ENCODE measurements around the gene RLF. TPM values are rescaled to one million over a fixed set of nuclear protein-coding genes. Genes with fewer than 3 reads are reported as not detected.

RLF gene
- 20.3 and 21.5 TPM in 2 replicates for total RNA-seq

- intact Hi-C loops (cut with micrococcal nuclease), result loop anchor here (1.0 to 5.0 kb wide), 8 partner anchors 8 to 530 kb away; partner anchors contain the start of genes CAP1, NFYC, PPT1 and ZMPSTE24
These were observed at the start of gene RLF for GRCh38 chr1:40161125-40161887. Gene RLF, plus strand, starts transcription at chr1:40161387. Its CDS starts 13 bp downstream, at chr1:40161400.

- intact Hi-C loops (cut with micrococcal nuclease), result no loop called here
These were observed 46.8 kb upstream of the RLF start for GRCh38 chr1:40114400-40114799.

- intact Hi-C loops (cut with micrococcal nuclease), result no loop called here
These were observed 41.1 kb upstream of the RLF start for GRCh38 chr1:40120128-40120527.

GRCh38 chr1:40122855-40123254 is 38.3 kb upstream of the RLF start:
- intact Hi-C loops (cut with micrococcal nuclease), result no loop called here

- intact Hi-C loops (cut with micrococcal nuclease), result no loop called here
These were observed 30.3 kb upstream of the RLF start for GRCh38 chr1:40130892-40131291.

- intact Hi-C loops (cut with micrococcal nuclease), result no loop called here
These were observed 28.5 kb upstream of the RLF start for GRCh38 chr1:40132383-40133311.

GRCh38 chr1:40133312-40133665 is 27.9 kb upstream of the RLF start:
- intact Hi-C loops (cut with micrococcal nuclease), result no loop called here

- intact Hi-C loops (cut with micrococcal nuclease), result no loop called here
These were observed 27.3 kb upstream of the RLF start for GRCh38 chr1:40133839-40134238.

GRCh38 chr1:40140211-40140973 is 20.8 kb upstream of the RLF start:
- intact Hi-C loops (cut with micrococcal nuclease), result no loop called here

- intact Hi-C loops (cut with micrococcal nuclease), result no loop called here
These were observed 19.2 kb upstream of the RLF start for GRCh38 chr1:40141878-40142535.

- intact Hi-C loops (cut with micrococcal nuclease), result loop anchor here (1.0 to 2.0 kb wide), 4 partner anchors 194 to 525 kb away; no protein-coding TSS in a partner anchor
These were observed 17.2 kb upstream of the RLF start for GRCh38 chr1:40143891-40144575.

GRCh38 chr1:40151457-40152079 is 9.6 kb upstream of the RLF start:
- intact Hi-C loops (cut with micrococcal nuclease), result loop anchor here (2.0 to 5.0 kb wide), 4 partner anchors 36 to 229 kb away; partner anchors contain the start of gene PPT1

GRCh38 chr1:40153073-40153770 is 8.0 kb upstream of the RLF start:
- intact Hi-C loops (cut with micrococcal nuclease), result loop anchor here (1.0 to 5.0 kb wide), 9 partner anchors 8 to 285 kb away; partner anchors contain the start of genes PPT1 and RLF

- intact Hi-C loops (cut with micrococcal nuclease), result no loop called here
These were observed 6.1 kb upstream of the RLF start for GRCh38 chr1:40155135-40155534.

GRCh38 chr1:40155910-40156309 is 5.3 kb upstream of the RLF start:
- intact Hi-C loops (cut with micrococcal nuclease), result no loop called here

GRCh38 chr1:40160806-40161124 is 422 bp upstream of the RLF start:
- intact Hi-C loops (cut with micrococcal nuclease), result loop anchor here (1.0 to 5.0 kb wide), 8 partner anchors 7 to 531 kb away; partner anchors contain the start of genes CAP1, NFYC, PPT1 and ZMPSTE24

GRCh38 chr1:40161888-40162397 is 756 bp downstream of the RLF start:
- intact Hi-C loops (cut with micrococcal nuclease), result loop anchor here (1.0 to 5.0 kb wide), 8 partner anchors 9 to 529 kb away; partner anchors contain the start of genes CAP1, NFYC, PPT1 and ZMPSTE24

- intact Hi-C loops (cut with micrococcal nuclease), result loop anchor here (5.0 kb wide), 2 partner anchors 79 to 121 kb away; partner anchors contain the start of gene CAP1
These were observed 1.7 kb downstream of the RLF start for GRCh38 chr1:40162753-40163441.
